B cell (primary cell): ENCODE results near the gene CNR2. TPM values are rescaled to one million over a fixed set of nuclear protein-coding genes. Genes with fewer than 3 reads are reported as not detected.
"Not testable (repeated sequence)": the region's sequence is repeated elsewhere in the genome, so short reads cannot be mapped to it uniquely, and the experiment has no call there.

ENCODE experiments used
- ATAC-seq: fragments of 200-7000 bp; cut with Tn5 transposase; one replicate; pipeline ENCODE4 v1.10.0; 2021; ENCODE audit warnings: low read depth, mild to moderate bottlenecking, moderate number of reproducible peaks, moderate library complexity
- CTCF ChIA-PET: fragments of 350-600 bp; sonication (Branson Sonifier 250); formaldehyde crosslinking; loops from one replicate; lab custom pipeline; 2021; ENCODE audit warnings: antibody characterized with exemption, inconsistent platforms; lab: Charles Lee
- POLR2A ChIA-PET: fragments of 350-600 bp; sonication (Branson Sonifier 250); formaldehyde crosslinking; loops from one replicate; lab custom pipeline; 2021; ENCODE audit warnings: antibody characterized with exemption; lab: Charles Lee
- DNase-seq: peaks from one replicate; pipeline ENCODE4 v3.0.0; 2013
- H2AFZ ChIP-seq: 2 replicates; pipeline ENCODE4 v1.6.1; 2012; ENCODE audit warnings: mild to moderate bottlenecking, low read depth, low read length; ENCODE audit not compliant: insufficient read depth, poor library complexity, severe bottlenecking
- H3K27ac ChIP-seq, 2 donors: 1 replicate in 1 of 2; 2 replicates in 1 of 2; pipeline ENCODE4 v1.5.1; 2012 to 2013; ENCODE audit warnings: low read length in 2 of 2, mild to moderate bottlenecking in 2 of 2, moderate library complexity in 1 of 2
- H3K27me3 ChIP-seq, 4 experiments: fragments of 200-600 bp in 1 of 4; sonication (generic) in 1 of 4; replicated peaks in 1 of 4; 1 replicate in 2 of 4; 2 replicates in 2 of 4; pipeline versions ENCODE4 v1.6.1 to v1.7.0; 2013 to 2016; ENCODE audit warnings: low read length in 3 of 4, mild to moderate bottlenecking in 2 of 4, mixed read lengths in 1 of 4, moderate library complexity in 1 of 4; ENCODE audit not compliant: insufficient read depth in 4 of 4, control insufficient read depth in 3 of 4; ENCODE audit errors: control extremely low read depth in 1 of 4
- H3K36me3 ChIP-seq, 2 experiments: replicated peaks in 1 of 2; 1 replicate in 1 of 2; 2 replicates in 1 of 2; pipeline versions ENCODE4 v1.6.1 to v1.7.1; 2013; ENCODE audit warnings: low read length in 1 of 2; ENCODE audit not compliant: insufficient read depth in 2 of 2, control insufficient read depth in 1 of 2; ENCODE audit errors: control extremely low read depth in 1 of 2, extremely low read depth in 1 of 2
- H3K4me1 ChIP-seq, 2 donors: fragments of 200-600 bp in 1 of 2; sonication (generic) in 1 of 2; 1 replicate in 1 of 2; 2 replicates in 1 of 2; pipeline versions ENCODE4 v1.5.1 to v1.6.1; 2013 to 2017; ENCODE audit warnings: low read length in 2 of 2; ENCODE audit not compliant: control insufficient read depth in 2 of 2, insufficient read depth in 2 of 2
- H3K4me2 ChIP-seq: replicated peaks from 2 replicates; pipeline ENCODE3; 2012; ENCODE audit warnings: mild to moderate bottlenecking, low read depth, low read length; ENCODE audit not compliant: poor library complexity, severe bottlenecking
- H3K4me3 ChIP-seq, 5 experiments: fragments of 200-600 bp in 1 of 5; sonication (generic) in 1 of 5; 1 replicate in 3 of 5; 2 replicates in 2 of 5; pipeline versions ENCODE4 v1.5.1 to v1.7.0; 2011 to 2016; ENCODE audit warnings: low read length in 4 of 5, mild to moderate bottlenecking in 4 of 5, low read depth in 2 of 5, control low read depth in 1 of 5, moderate library complexity in 1 of 5; ENCODE audit not compliant: insufficient read depth in 1 of 5; ENCODE audit errors: control extremely low read depth in 1 of 5, extremely low read depth in 1 of 5
- H3K79me2 ChIP-seq: fragments of 200-600 bp; sonication (generic); one replicate; pipeline ENCODE4 v1.6.0; 2016; ENCODE audit warnings: low read length; ENCODE audit not compliant: control insufficient read depth, insufficient read depth
- H3K9ac ChIP-seq: fragments of 200-600 bp; sonication (generic); 2 replicates; pipeline ENCODE4 v1.6.1; 2017; ENCODE audit warnings: mild to moderate bottlenecking, low read length, moderate library complexity
- H3K9me3 ChIP-seq, 3 donors: one replicate each; pipeline versions ENCODE4 v1.6.1 to v1.7.1; 2013; ENCODE audit warnings: low read length in 2 of 3; ENCODE audit not compliant: control insufficient read depth in 2 of 3, insufficient read depth in 1 of 3; ENCODE audit errors: control extremely low read depth in 1 of 3
- H4K20me1 ChIP-seq: 2 replicates; pipeline ENCODE4 v1.6.0; 2012; ENCODE audit warnings: mild to moderate bottlenecking, low read length; ENCODE audit not compliant: insufficient read depth, control insufficient read depth, poor library complexity, severe bottlenecking
- H3K27ac Mint-ChIP-seq: one replicate; pipeline ENCODE4 v1.8.0; 2021; ENCODE audit warnings: mixed read lengths
- H3K27me3 Mint-ChIP-seq: one replicate; pipeline ENCODE4 v1.8.0; 2021; ENCODE audit warnings: mixed read lengths
- H3K4me1 Mint-ChIP-seq: one replicate; pipeline ENCODE4 v1.8.0; 2021; ENCODE audit warnings: mixed read lengths
- H3K4me3 Mint-ChIP-seq: one replicate; pipeline ENCODE4 v1.8.0; 2021; ENCODE audit warnings: mixed read lengths
- H3K9me3 Mint-ChIP-seq: one replicate; pipeline ENCODE4 v1.8.0; 2022; ENCODE audit warnings: mixed read lengths; ENCODE audit not compliant: insufficient read depth
- EZH2 ChIP-seq: IDR thresholded peaks from 2 replicates; pipeline ENCODE4 v1.6.1; 2012; ENCODE audit warnings: borderline replicate concordance, low read depth, mild to moderate bottlenecking, moderate library complexity, low read length; ENCODE audit not compliant: insufficient read depth, poor library complexity, severe bottlenecking
- WGBS: methylation state at CpG from one replicate; pipeline ENCODE4 v1.1.5; 2013; ENCODE audit warnings: missing lambda C conversion rate; ENCODE audit not compliant: insufficient coverage; 5-methylcytosine and 5-hydroxymethylcytosine counted together
- intact Hi-C: fragments of 100-400 bp; cut with micrococcal nuclease; formaldehyde crosslinking; loops from one replicate; pipeline ENCODE4 v1.10.0; 2022
- polyA plus RNA-seq: library from polyadenylated mRNA; depleted of rRNA; stranded (reverse); fragments of >200 nt; gene quantifications from 2 replicates; pipeline ENCODE4 v1.2.3, GENCODE V29; 2012
- total RNA-seq, 2 donors: library from RNA; stranded (reverse); fragments of 120-200 nt in 1 of 2; gene quantifications; 1 replicate in 1 of 2; 2 replicates in 1 of 2; pipeline versions ENCODE4 v1.2.3 to v1.2.4, GENCODE V29; 2013 to 2022
- TF ChIP-seq, protein P1 (sequence below): fragments of 200-600 bp; IDR thresholded peaks from one replicate; pipeline ENCODE4 v1.8.0; 2022; ENCODE audit warnings: antibody characterized with exemption, mild to moderate bottlenecking

The CNR2 gene
- total and polyA plus RNA-seq, 2 donors (not counting 1 experiment from before 2014, with no cell fraction given) = 45.6 to 63.4 TPM

DNA sequence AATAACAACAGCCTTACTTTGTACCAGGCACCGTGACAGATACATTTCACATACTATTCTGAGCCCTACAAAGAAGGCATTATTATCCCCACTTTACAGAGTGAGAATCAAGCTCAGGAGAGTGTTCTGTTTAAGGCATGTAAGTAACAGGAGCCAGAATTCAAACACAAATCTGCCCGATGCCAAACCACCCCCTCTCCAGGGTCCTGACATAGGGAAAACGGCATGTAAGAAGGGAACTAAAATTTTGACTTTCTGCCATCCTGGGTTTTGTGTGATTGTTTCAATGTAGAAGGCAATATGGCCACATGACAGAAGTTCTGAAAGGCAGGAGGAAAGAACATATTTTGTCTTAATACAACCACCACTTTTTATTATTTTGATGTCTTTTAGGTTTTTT lies 50.5 kb downstream of the CNR2 start:
- CTCF ChIA-PET = interaction anchor here (0.7 to 1.7 kb wide), 2 partner anchors 52 to 91 kb away, joined by 3 to 10 read pairs; no protein-coding TSS in a partner anchor
- no peaks in the 10 kb centered on the region for H3K9me3 Mint-ChIP-seq
- H3K4me3 Mint-ChIP-seq = no peak overlapping the region
- Histone ChIP-seq H3K4me2 (no peak overlapping the region), H3K27ac (no peak overlapping the region), H3K4me1 (peaks cover 8 to 9% of the 10 kb centered on the region in 2 donors), H3K9me3 (no peaks in the 10 kb centered on the region), H4K20me1 (peaks cover 9% of the 10 kb centered on the region), H3K27me3 (no peaks in the 10 kb centered on the region), H3K4me3 (no peak overlapping the region), H3K9ac (no peak overlapping the region), H2AFZ (no peak overlapping the region), H3K36me3 (peaks cover 0 to 42% of the 10 kb centered on the region in 2 experiments), H3K79me2 (peaks cover 30% of the 10 kb centered on the region)
- DNase-seq = no peak
- intact Hi-C loops = no loop called here
- ATAC-seq = no peak
- TF ChIP-seq EZH2 = no peak
- TF ChIP-seq, protein P1, sequence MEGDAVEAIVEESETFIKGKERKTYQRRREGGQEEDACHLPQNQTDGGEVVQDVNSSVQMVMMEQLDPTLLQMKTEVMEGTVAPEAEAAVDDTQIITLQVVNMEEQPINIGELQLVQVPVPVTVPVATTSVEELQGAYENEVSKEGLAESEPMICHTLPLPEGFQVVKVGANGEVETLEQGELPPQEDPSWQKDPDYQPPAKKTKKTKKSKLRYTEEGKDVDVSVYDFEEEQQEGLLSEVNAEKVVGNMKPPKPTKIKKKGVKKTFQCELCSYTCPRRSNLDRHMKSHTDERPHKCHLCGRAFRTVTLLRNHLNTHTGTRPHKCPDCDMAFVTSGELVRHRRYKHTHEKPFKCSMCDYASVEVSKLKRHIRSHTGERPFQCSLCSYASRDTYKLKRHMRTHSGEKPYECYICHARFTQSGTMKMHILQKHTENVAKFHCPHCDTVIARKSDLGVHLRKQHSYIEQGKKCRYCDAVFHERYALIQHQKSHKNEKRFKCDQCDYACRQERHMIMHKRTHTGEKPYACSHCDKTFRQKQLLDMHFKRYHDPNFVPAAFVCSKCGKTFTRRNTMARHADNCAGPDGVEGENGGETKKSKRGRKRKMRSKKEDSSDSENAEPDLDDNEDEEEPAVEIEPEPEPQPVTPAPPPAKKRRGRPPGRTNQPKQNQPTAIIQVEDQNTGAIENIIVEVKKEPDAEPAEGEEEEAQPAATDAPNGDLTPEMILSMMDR = no peak
- H3K4me1 Mint-ChIP-seq = peaks cover 20% of the 10 kb centered on the region
- no CpG with 5 or more reads among the region's 3 CpGs for WGBS
- POLR2A ChIA-PET = no interaction called here
- no peak overlapping the region for H3K27ac Mint-ChIP-seq
- H3K27me3 Mint-ChIP-seq = no peaks in the 10 kb centered on the region

- WGBS = no CpG with 5 or more reads among the region's 2 CpGs
- Histone ChIP-seq H3K9me3 (no peaks in the 10 kb centered on the region), H3K4me1 (no peaks in the 10 kb centered on the region), H3K27me3 (no peaks in the 10 kb centered on the region), H3K79me2 (peaks cover 2% of the 10 kb centered on the region), H3K4me3 (no peak overlapping the region), H3K36me3 (peaks cover 2 to 20% of the 10 kb centered on the region in 2 experiments), H2AFZ (no peak overlapping the region), H4K20me1 (no peaks in the 10 kb centered on the region), H3K27ac (no peak overlapping the region), H3K4me2 (no peak overlapping the region), H3K9ac (no peak overlapping the region)
- CTCF ChIA-PET = interaction anchor here (1.3 to 2.2 kb wide), 4 partner anchors 43 to 83 kb away, joined by 3 to 7 read pairs (median 4); no protein-coding TSS in a partner anchor
- no peak for DNase-seq
- POLR2A ChIA-PET = no interaction called here
- H3K9me3 Mint-ChIP-seq = no peaks in the 10 kb centered on the region
- no peak overlapping the region for H3K4me3 Mint-ChIP-seq
- ATAC-seq = no peak
- no peak overlapping the region for H3K27ac Mint-ChIP-seq
- TF ChIP-seq EZH2 = no peak
- TF ChIP-seq, protein P1 = no peak
- no peaks in the 10 kb centered on the region for H3K4me1 Mint-ChIP-seq
- intact Hi-C loops = loop anchor here (1.0 kb wide), 1 partner anchor 43 kb away; no protein-coding TSS in a partner anchor
- H3K27me3 Mint-ChIP-seq = no peaks in the 10 kb centered on the region
Measured at GRCh38 chr1:23854568-23854967, 58.6 kb downstream of the CNR2 start.

- H4K20me1 ChIP-seq, H3K27ac Mint-ChIP-seq, H3K4me2 ChIP-seq, H3K4me1 Mint-ChIP-seq, H3K9ac ChIP-seq, DNase-seq, H3K27ac ChIP-seq, H3K27me3 Mint-ChIP-seq, H3K79me2 ChIP-seq, ATAC-seq, intact Hi-C loops, H3K4me3 ChIP-seq, POLR2A ChIA-PET, H3K9me3 ChIP-seq, H3K9me3 Mint-ChIP-seq, CTCF ChIA-PET, H3K27me3 ChIP-seq, H2AFZ ChIP-seq, H3K4me1 ChIP-seq, H3K4me3 Mint-ChIP-seq: not testable (repeated sequence)
- peaks cover 2 to 17% of the 10 kb centered on the region in 2 experiments for H3K36me3 ChIP-seq
- 100% methylated on average over 6 of the region's 34 CpGs for WGBS
Measured at GRCh38 chr1:23853124-23853523, 60.0 kb downstream of the CNR2 start.
